NCI-H82 treated with DMSO at 0.1 percent for 48 hours (cell line): ENCODE results near the gene DIAPH1.

Source experiments
- DNase-seq: peaks from one replicate; lab custom pipeline; 2025; ENCODE audit not compliant: unreplicated experiment; lab: John Stamatoyannopoulos, UW

DIAPH1 gene

GRCh38 chr5:141508440-141508797, 110.4 kb downstream of the DIAPH1 start:
- DNase-seq = no peak

- no peak for DNase-seq
Measured at GRCh38 chr5:141507387-141508091, 111.3 kb downstream of the DIAPH1 start.

GRCh38 chr5:141506381-141507155, 112.2 kb downstream of the DIAPH1 start:
- no peak for DNase-seq

GRCh38 chr5:141504216-141504615, 114.6 kb downstream of the DIAPH1 start:
- no peak for DNase-seq

- DNase-seq = no peak
Measured at GRCh38 chr5:141503681-141504080, 115.1 kb downstream of the DIAPH1 start.

- no peak for DNase-seq
Measured at GRCh38 chr5:141501761-141502160, 117.0 kb downstream of the DIAPH1 start.

- DNase-seq = no peak
Measured at GRCh38 chr5:141496038-141496437, 122.8 kb downstream of the DIAPH1 start.

GRCh38 chr5:141495453-141495811, 123.4 kb downstream of the DIAPH1 start:
- no peak for DNase-seq

- no peak for DNase-seq
Measured at GRCh38 chr5:141494761-141495452, 123.9 kb downstream of the DIAPH1 start.

GRCh38 chr5:141493500-141494422, 125.0 kb downstream of the DIAPH1 start:
- DNase-seq = no peak

GRCh38 chr5:141492168-141492885, 126.5 kb downstream of the DIAPH1 start:
- DNase-seq = no peak

- no peak for DNase-seq
Measured at GRCh38 chr5:141491323-141492167, 127.3 kb downstream of the DIAPH1 start.

- no peak for DNase-seq
Measured at GRCh38 chr5:141490771-141491170, 128.0 kb downstream of the DIAPH1 start.

- DNase-seq = no peak
Measured at GRCh38 chr5:141490271-141490670, 128.5 kb downstream of the DIAPH1 start.

- DNase-seq = no peak
Measured at GRCh38 chr5:141489841-141490240, 129.0 kb downstream of the DIAPH1 start.

- no peak for DNase-seq
Measured at GRCh38 chr5:141488591-141489561, 129.9 kb downstream of the DIAPH1 start, which contains the start of gene PCDHGC5. Gene PCDHGC5 (plus strand): TSS chr5:141489081. CDS start chr5:141489241, 160 bp downstream.

- DNase-seq = no peak
Measured at GRCh38 chr5:141487131-141487530, 131.7 kb downstream of the DIAPH1 start.

GRCh38 chr5:141486091-141486490, 132.7 kb downstream of the DIAPH1 start:
- no peak for DNase-seq
